ENCODE results near the gene MOGAT1.
A peak's percentile ranks its signal among the peaks of the same experiment; 100 is the strongest.
"Not testable (repeated sequence)": the region's sequence is repeated elsewhere in the genome, so short reads cannot be mapped to it uniquely, and the experiment has no call there.

The MOGAT1 gene

GRCh38 chr2:222738312-222738711, 66.9 kb downstream of the MOGAT1 start:
- DNase-seq: no peak

DNA sequence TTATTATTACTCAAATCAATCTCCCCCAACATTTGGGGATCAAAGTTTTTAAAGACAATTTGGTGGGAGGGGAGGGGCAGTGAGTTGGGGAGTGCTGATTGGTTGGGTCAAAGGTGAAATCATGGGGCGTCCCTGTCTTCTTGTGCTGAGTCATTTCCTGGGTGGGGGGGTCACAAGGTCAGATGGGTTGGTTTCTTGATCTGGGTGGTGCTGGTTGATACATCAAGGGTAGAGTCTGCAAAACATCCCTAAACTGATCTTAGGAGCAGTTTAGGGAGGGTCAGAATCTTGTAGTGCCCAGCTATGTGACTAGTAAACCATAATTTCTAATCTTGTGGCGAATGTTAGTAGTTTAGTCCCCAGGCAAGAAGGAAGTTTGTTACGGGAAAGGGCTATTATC, 67.4 kb downstream of the MOGAT1 start:
- DNase-seq: no peak

DNA sequence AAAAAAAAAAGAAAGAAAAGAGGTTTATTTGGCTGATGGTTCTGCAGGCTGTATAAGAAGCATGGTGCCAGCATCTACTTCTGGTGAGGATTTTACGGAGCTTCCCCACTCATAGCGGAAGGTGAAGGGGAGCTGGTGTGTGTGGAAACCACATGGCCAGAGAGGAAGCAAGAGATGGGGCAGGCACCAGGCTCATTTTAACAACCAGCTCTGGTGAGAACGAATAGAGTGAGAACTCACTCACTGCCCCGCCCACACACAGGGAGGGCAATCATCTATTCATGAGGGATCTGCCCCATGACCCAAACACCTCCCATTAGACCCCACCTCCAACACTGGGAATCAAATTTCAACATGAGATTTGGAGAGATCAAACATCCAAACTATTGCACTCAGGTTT, 68.5 kb downstream of the MOGAT1 start:
- no peak for DNase-seq

GRCh38 chr2:222743251-222743812, 71.9 kb downstream of the MOGAT1 start:
- peak in 2 of 58 donors; percentile 13 to 33 for DNase-seq

DNA sequence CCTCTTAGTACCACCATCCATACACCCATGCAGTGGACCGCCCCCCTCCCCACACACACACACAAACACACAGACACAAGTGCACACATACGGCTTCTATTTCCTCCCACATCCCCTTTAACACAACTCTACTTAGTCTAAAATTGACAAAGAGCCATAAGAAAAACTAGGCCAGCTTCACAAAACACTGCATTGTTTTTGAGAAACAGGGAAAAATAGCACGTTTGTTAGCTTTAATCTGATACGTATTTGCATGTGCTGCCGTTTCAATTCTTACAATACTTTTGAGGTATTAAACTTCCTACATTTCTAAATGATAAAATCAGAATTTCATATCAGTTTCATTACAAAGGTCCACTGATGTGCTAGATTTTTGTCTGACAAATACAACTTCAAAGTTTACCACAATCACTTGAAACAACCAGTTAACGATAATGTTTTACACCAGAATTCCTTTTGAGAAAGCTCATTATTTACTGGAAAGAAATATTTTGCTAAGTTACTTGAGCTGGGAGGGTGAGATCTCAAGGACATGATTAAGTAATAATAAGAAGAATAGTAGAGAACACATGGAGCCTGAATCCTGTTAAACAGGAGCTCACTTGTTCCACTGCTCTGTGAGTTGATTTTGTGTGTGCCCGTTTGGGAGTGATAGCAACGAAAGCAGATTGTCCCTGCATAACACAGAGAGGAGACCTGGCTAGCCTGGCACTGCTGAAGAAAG, 74.5 kb downstream of the MOGAT1 start:
- DNase-seq: peak in 2 of 58 donors; percentile 11 to 27

DNA sequence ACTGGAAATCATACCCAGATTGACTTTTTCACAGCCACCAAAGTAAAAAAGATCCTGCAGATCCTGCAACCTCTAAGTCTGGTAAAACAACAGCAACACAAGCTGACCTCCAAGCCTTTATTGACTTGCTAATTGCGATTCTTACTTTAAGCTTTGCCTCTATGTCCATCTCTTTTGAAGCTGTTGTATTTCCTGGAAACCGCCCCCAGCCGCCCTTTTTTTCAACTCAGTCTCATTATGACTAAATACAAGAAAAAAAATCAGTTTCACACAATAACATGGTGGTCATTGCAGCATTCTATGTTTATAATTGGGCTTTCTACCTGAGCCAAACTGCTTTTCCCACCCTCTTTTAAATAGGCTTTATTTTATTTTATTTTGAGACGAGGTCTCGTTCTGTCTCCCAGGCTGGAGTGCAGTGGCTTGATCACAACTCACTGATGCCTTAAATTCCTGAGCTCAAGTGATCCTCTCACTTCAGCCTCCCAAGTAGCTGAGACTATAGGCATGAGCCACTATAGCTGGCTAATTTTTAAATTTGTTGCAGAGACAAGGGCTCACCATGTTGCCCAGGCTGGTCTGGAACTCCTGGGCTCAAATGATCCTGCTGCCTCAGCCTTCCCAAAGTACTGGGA, 76.2 kb downstream of the MOGAT1 start:
- DNase-seq: no peak

- DNase-seq: no peak
Observed at GRCh38 chr2:222750533-222750932, 79.1 kb downstream of the MOGAT1 start.

GRCh38 chr2:222751238-222751637, 79.8 kb downstream of the MOGAT1 start:
- DNase-seq: no peak

- no peak for DNase-seq
Observed at GRCh38 chr2:222751821-222752719, 80.6 kb downstream of the MOGAT1 start.

GRCh38 chr2:222752746-222753145, 81.3 kb downstream of the MOGAT1 start:
- DNase-seq: no peak

- peak in 1 of 58 donors; percentile 6 for DNase-seq
Observed at GRCh38 chr2:222753251-222753824, 81.9 kb downstream of the MOGAT1 start.

GRCh38 chr2:222754324-222754930, 83.0 kb downstream of the MOGAT1 start:
- DNase-seq: no peak

GRCh38 chr2:222755593-222755992, 84.1 kb downstream of the MOGAT1 start:
- not testable (repeated sequence) for DNase-seq

- DNase-seq: no peak
Observed at GRCh38 chr2:222756362-222756831, 84.9 kb downstream of the MOGAT1 start.

- no peak for DNase-seq
Observed at GRCh38 chr2:222756951-222757650, 85.6 kb downstream of the MOGAT1 start.
